Adipocyte (in vitro differentiated cells): ENCODE results near the gene APOE.
"Not testable (repeated sequence)": the region's sequence is repeated elsewhere in the genome, so short reads cannot be mapped to it uniquely, and the experiment has no call there.

Experiments used
- DNase-seq: peaks from one replicate; pipeline ENCODE4 v3.0.0-alpha.2; 2015; ENCODE audit warnings: low read depth
- H3K27me3 ChIP-seq: replicated peaks from 2 replicates; pipeline ENCODE4 v1.7.0; 2013; ENCODE audit warnings: mild to moderate bottlenecking, low read length, moderate library complexity; ENCODE audit not compliant: control insufficient read depth, insufficient read depth
- H3K36me3 ChIP-seq: 2 replicates; pipeline ENCODE4 v1.7.0; 2013; ENCODE audit warnings: low read length, mild to moderate bottlenecking, moderate library complexity; ENCODE audit not compliant: control insufficient read depth, insufficient read depth, severe bottlenecking
- H3K4me1 ChIP-seq: 2 replicates; pipeline ENCODE4 v1.7.0; 2013; ENCODE audit warnings: mild to moderate bottlenecking, low read length, moderate library complexity; ENCODE audit not compliant: control insufficient read depth, insufficient read depth
- H3K4me3 ChIP-seq: 2 replicates; pipeline ENCODE4 v1.7.0; 2013; ENCODE audit warnings: mild to moderate bottlenecking, low read length, moderate library complexity
- H3K9ac ChIP-seq: 2 replicates; pipeline ENCODE4 v1.7.0; 2013; ENCODE audit warnings: mild to moderate bottlenecking, low read length, moderate library complexity
- H3K9me3 ChIP-seq: 2 replicates; pipeline ENCODE4 v1.7.0; 2013; ENCODE audit warnings: mild to moderate bottlenecking, low read length, moderate library complexity; ENCODE audit not compliant: control insufficient read depth

The APOE gene

DNA sequence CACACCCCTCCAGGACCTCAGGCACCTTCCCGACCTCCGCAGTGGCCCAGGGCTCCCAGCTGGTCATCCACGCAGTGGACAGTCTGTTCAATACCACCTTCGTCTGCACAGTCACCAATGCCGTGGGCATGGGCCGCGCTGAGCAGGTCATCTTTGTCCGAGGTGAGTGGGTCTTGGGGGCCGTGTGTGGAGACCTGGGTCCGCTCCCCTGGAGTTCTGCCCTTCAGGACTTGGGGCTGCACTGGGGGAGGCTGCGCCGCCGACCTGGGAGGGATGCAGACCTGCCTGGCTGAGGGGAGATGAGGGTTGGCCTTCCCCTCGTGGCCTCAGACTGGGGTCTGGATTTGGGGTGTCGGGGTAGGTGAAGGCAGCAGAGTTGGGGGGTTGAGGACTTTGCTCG, 31.3 kb upstream of the APOE start:
- peaks cover 64% of the 10 kb centered on the region for H3K36me3 ChIP-seq
- DNase-seq, result no peak
- no peak overlapping the region for H3K9ac ChIP-seq
- no peaks in the 10 kb centered on the region for H3K4me1 ChIP-seq
- no peaks in the 10 kb centered on the region for H3K9me3 ChIP-seq
- no peak overlapping the region for H3K4me3 ChIP-seq
- no peaks in the 10 kb centered on the region for H3K27me3 ChIP-seq

DNA sequence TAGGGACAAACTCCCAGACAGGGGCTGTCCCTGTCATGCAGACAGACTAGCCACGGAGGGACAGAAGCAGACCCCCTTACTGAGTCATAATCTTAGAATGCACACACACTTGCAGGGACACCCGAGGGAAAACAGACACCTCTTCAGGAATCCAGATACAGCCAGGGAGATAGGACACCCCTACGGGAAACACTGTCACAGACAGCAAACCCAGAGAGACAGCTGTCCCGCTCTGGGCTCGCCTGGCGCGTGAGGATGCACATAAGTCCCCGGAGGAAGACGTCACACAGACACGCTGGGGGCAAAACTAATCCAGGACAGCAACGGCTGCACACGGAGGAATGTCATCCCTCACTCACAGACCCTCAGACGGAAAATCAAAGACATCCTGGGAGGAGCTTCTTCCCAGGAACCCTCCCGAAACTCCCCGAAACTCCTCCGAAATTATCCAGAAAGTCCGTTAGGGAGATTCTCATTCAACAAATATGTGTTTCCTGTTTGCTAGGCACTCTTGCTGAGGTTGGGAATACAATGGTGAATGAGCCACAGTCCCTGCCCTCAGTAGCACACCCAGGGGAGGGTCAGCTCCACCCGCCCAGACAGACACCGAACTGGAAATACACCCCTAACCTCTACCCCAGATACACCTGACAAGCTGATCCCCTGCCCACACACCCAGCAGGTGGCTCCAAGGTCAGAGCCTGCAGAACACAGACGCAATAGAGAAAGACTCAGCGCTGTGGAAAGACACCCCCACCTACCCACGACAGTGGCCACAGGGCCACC, 29.7 kb upstream of the APOE start:
- peaks cover 64% of the 10 kb centered on the region for H3K36me3 ChIP-seq
- H3K9me3 ChIP-seq, result no peaks in the 10 kb centered on the region
- no peak overlapping the region for H3K9ac ChIP-seq
- no peaks in the 10 kb centered on the region for H3K4me1 ChIP-seq
- no peak overlapping the region for H3K4me3 ChIP-seq
- no peaks in the 10 kb centered on the region for H3K27me3 ChIP-seq
- no peak for DNase-seq

DNA sequence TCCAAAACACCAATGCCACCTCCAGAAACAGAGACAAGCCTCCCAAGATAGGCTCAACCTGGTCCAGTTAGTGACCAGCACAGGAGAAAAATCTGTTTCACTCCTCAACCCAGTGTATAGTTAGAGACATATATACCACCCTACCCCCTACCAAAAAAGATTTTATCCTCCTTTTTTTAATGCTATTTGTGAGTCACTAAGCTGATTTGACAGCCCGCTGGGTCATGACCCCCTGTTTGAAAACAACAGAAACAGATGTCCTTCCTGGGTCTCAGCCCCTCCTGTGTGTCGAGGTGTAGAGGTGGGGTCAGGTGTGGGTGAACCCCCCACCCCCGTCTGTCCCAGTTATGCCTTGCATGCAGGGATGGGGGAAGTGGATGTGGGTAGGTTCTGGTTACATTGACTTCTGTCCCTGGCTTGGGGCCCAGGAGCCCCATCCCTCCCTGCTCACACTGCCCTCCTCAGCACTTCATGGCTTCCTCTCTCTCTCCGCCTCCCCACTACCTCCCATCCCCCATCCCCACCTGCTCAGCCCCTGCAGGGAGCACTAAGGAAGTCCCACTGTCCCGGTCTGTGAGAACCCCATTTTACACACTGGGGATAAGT, 28.6 kb upstream of the APOE start:
- Histone ChIP-seq H3K9me3 (no peaks in the 10 kb centered on the region), H3K27me3 (no peaks in the 10 kb centered on the region), H3K9ac (no peak overlapping the region), H3K4me1 (no peaks in the 10 kb centered on the region), H3K4me3 (no peak overlapping the region), H3K36me3 (peaks cover 56% of the 10 kb centered on the region)
- no peak for DNase-seq

DNA sequence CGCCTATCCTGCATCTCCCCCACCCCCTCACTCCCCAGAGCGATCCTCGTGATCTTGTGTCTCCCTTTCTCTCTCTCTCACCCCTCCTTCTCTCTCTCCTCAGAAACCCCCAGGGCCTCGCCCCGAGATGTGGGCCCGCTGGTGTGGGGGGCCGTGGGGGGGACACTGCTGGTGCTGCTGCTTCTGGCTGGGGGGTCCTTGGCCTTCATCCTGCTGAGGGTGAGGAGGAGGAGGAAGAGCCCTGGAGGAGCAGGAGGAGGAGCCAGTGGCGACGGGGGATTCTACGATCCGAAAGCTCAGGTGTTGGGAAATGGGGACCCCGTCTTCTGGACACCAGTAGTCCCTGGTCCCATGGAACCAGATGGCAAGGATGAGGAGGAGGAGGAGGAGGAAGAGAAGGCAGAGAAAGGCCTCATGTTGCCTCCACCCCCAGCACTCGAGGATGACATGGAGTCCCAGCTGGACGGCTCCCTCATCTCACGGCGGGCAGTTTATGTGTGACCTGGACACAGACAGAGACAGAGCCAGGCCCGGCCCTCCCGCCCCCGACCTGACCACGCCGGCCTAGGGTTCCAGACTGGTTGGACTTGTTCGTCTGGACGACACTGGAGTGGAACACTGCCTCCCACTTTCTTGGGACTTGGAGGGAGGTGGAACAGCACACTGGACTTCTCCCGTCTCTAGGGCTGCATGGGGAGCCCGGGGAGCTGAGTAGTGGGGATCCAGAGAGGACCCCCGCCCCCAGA, 27.3 kb upstream of the APOE start:
- Histone ChIP-seq H3K9ac (no peak overlapping the region), H3K4me1 (no peaks in the 10 kb centered on the region), H3K4me3 (no peak overlapping the region), H3K27me3 (no peaks in the 10 kb centered on the region), H3K36me3 (peaks cover 46% of the 10 kb centered on the region), H3K9me3 (no peaks in the 10 kb centered on the region)
- no peak for DNase-seq

DNA sequence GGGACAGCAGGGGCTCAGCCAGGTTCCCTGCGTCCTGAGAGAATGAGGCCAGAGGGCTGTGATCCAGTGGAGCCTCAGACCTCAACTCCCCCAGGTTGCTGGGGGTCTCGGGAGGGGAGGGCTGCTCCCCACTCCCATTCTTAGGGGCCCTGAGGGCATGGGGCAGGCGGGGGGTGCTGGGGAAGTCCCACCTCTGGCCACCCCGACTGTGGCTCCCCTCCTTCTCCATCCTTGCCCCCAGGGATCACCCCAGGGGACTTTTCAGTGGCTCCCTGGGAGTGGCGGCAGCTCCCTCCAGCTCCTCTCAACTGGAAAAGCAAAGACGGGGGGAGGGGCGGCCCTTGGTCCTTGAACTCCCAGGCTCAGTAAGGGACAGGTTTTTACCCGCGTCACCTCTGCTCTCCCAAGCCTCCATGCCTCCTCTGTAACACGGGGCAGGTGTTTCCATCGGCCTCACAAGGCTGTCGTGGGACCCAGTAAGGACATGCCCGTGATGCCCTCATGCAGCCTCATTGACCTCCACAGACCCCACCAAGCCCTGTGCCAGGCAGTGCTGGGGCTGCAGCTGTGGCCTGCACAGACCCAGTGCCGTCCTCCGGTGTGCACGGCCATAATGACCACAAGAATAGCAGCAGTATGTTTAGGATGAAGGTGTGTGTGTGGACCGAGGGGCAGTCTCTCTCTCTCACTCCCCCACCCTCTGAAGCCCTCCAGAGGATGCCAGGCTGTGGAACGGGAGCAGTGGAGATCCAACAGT, 26.1 kb upstream of the APOE start:
- no peaks in the 10 kb centered on the region for H3K9me3 ChIP-seq
- no peak for DNase-seq

DNA sequence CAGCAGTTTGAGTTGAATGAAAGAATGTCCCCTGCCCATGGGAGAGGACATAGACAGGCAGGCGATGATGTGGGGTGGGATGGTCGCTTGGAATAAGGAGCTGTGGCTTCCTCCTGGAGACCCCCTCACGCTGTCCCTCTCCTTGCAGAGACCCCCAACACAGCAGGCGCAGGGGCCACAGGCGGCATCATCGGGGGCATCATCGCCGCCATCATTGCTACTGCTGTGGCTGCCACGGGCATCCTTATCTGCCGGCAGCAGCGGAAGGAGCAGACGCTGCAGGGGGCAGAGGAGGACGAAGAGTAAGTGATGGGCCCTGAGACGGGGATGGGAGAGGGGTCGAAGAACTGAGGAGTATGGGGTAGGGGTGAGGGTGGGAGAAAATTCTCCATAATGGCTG, 23.5 kb upstream of the APOE start:
- no peak for DNase-seq
- H3K4me1 ChIP-seq, result no peaks in the 10 kb centered on the region
- H3K36me3 ChIP-seq, result peaks cover 9% of the 10 kb centered on the region
- no peaks in the 10 kb centered on the region for H3K27me3 ChIP-seq
- H3K9ac ChIP-seq, result no peak overlapping the region
- no peaks in the 10 kb centered on the region for H3K9me3 ChIP-seq
- no peak overlapping the region for H3K4me3 ChIP-seq

More for the DNA sequence above, 26.1 kb upstream of the APOE start:
- Histone ChIP-seq H3K4me3 (no peak overlapping the region), H3K4me1 (no peaks in the 10 kb centered on the region), H3K9ac (no peak overlapping the region), H3K27me3 (no peaks in the 10 kb centered on the region), H3K36me3 (peaks cover 34% of the 10 kb centered on the region)

DNA sequence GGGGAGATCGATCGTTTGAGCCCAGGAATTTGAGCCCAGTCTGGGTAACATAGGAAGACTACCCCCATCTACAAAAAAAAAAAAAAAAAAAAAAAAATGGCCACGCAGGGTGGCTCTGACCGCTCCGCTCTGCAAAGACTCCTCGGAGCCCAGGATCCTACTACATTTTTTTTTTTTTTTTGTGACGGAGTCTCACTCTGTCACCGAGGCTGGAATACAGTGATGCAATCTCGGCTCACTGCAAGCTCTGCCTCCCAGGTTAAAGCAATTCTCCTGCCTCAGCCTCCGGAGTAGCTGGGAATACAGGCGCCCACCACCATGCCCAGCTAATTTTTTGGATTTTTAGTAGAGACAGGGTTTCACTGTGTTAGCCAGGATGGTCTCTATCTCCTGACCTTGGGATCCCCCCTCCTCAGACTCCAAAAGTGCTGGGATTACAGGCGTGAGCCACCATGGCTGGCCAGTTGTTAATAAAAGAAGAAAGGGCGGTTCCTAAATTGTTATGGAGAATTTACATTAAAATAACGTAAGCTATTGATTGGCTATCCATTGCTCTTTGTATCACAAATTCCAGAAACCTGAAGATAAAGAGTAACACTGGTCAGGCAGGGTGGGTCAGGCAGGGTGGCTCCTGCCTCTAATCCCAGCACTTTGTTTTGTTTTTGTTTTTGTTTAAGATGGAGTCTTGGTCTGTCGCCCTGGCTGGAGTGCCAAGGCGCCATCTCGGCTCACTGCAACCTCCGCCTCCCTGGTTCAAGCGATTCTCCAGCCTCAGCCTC, 22.8 kb upstream of the APOE start:
- not testable (repeated sequence) for H3K4me3 ChIP-seq, H3K9me3 ChIP-seq, DNase-seq, H3K36me3 ChIP-seq, H3K4me1 ChIP-seq, H3K9ac ChIP-seq, H3K27me3 ChIP-seq

DNA sequence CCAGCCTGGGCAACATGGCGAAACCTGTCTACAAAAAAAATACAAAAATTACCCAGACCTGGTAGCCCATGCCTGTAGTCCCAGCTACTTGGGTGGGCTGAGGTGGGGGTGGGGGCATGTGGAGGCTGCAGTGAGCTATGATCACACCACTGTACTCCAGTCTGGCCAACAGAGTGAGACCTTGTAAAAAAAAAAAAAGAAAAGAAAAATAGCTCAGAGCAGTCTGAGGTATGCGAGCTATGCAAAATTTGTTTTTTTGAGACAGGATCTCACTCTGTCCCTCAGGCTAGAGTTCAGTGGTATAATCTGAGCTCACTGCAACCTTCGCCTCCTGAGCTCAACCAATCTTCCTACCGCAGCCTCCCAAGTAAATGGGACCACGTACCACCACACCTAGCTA, 21.7 kb upstream of the APOE start:
- Histone ChIP-seq H3K9me3 (no peaks in the 10 kb centered on the region), H3K36me3 (peaks cover 6% of the 10 kb centered on the region), H3K27me3 (no peaks in the 10 kb centered on the region), H3K4me3 (no peak overlapping the region), H3K4me1 (no peaks in the 10 kb centered on the region), H3K9ac (no peak overlapping the region)
- DNase-seq, result peak; percentile 36

DNA sequence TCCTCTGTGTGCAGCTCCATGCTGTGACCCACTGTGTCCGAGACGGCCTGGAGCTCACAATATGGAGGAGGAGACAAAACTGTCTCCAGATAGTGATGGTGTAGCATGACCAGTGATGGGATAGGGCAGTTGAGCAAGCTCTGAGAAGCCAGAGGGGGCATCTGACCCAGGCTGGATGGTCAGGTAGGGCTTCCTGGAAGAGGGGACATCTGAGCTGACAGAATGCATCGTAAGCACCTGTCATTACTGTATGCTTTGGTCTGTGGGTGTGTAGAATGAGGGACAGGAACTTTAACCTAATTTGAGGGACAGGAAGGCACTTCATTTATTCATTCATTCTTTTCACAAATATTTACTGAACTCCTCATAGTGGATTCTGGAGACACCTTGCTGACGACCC, 21.0 kb upstream of the APOE start:
- no peaks in the 10 kb centered on the region for H3K27me3 ChIP-seq
- no peak overlapping the region for H3K9ac ChIP-seq
- H3K4me1 ChIP-seq, result peaks cover 1% of the 10 kb centered on the region
- H3K4me3 ChIP-seq, result no peak overlapping the region
- H3K36me3 ChIP-seq, result peaks cover 6% of the 10 kb centered on the region
- DNase-seq, result no peak
- no peaks in the 10 kb centered on the region for H3K9me3 ChIP-seq

DNA sequence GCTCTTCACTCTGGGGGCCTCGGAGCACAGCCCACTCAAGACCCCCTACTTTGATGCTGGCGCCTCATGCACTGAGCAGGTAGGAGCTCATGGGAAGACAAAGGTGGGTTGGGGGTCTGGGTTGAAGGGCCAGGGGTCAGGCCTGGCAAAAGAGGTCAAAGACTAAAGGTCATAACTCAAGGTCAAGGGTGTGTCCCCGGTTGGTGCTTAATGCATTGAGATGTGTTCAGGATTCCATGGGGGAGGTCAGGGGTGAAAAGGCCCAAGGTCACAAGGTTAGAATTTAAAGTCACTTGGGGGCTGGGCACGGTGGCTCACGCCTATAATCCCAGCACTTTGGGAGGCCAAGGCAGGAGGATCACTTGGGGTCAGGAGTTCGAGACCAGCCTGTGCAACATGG, 19.5 kb upstream of the APOE start:
- H3K9me3 ChIP-seq, result no peaks in the 10 kb centered on the region
- no peak for DNase-seq
- no peaks in the 10 kb centered on the region for H3K27me3 ChIP-seq
- no peak overlapping the region for H3K9ac ChIP-seq
- H3K4me1 ChIP-seq, result peaks cover 8% of the 10 kb centered on the region
- H3K36me3 ChIP-seq, result peaks cover 6% of the 10 kb centered on the region
- no peak overlapping the region for H3K4me3 ChIP-seq
